Coronary artery (tissue), 2 donors: ENCODE measurements around the gene EMP2.
"Not testable (repeated sequence)": the region's sequence is repeated elsewhere in the genome, so short reads cannot be mapped to it uniquely, and the experiment has no call there.

Source experiments
- DNase-seq: peaks from one replicate; pipeline ENCODE4 v3.0.0-alpha.2; 2017; ENCODE audit warnings: low spot score
- H3K27ac ChIP-seq, 2 donors: fragments of 200-600 bp; sonication (generic); one replicate each; pipeline ENCODE4 v1.5.1; 2016 to 2019
- H3K4me3 ChIP-seq: fragments of 200-600 bp; sonication (generic); 2 replicates; pipeline ENCODE4 v1.5.1; 2016; ENCODE audit warnings: mild to moderate bottlenecking, moderate library complexity
- CTCF ChIP-seq: fragments of 200-600 bp; sonication (generic); IDR thresholded peaks from one replicate; pipeline ENCODE4 v1.5.1; 2019; ENCODE audit warnings: antibody characterized with exemption

The EMP2 gene

GRCh38 chr16:10539236-10539635 is 41.2 kb downstream of the EMP2 start:
- no peak for TF ChIP-seq CTCF
- H3K4me3 ChIP-seq, result no peak overlapping the region
- H3K27ac ChIP-seq, result no peak overlapping the region
- no peak for DNase-seq

- Histone ChIP-seq H3K4me3 (no peak overlapping the region), H3K27ac (no peak overlapping the region)
- TF ChIP-seq CTCF, result no peak
- DNase-seq, result no peak
These were observed 41.8 kb downstream of the EMP2 start for GRCh38 chr16:10538583-10538982.

GRCh38 chr16:10537946-10538345 is 42.5 kb downstream of the EMP2 start:
- no peak overlapping the region for H3K4me3 ChIP-seq
- DNase-seq, result no peak
- TF ChIP-seq CTCF, result no peak
- H3K27ac ChIP-seq, result no peak overlapping the region

GRCh38 chr16:10536814-10537389 is 43.5 kb downstream of the EMP2 start:
- TF ChIP-seq CTCF, result no peak

GRCh38 chr16:10536328-10536727 is 44.1 kb downstream of the EMP2 start:
- H3K4me3 ChIP-seq, H3K27ac ChIP-seq, DNase-seq: not testable (repeated sequence)

More at GRCh38 chr16:10536814-10537389, 43.5 kb downstream of the EMP2 start:
- H3K4me3 ChIP-seq, result no peak overlapping the region
- no peak for DNase-seq
- no peak overlapping the region for H3K27ac ChIP-seq

- no peak for DNase-seq
- no peak overlapping the region for H3K27ac ChIP-seq
These were observed 44.9 kb downstream of the EMP2 start for GRCh38 chr16:10535461-10535860.

GRCh38 chr16:10534748-10535147 is 45.6 kb downstream of the EMP2 start:
- TF ChIP-seq CTCF, result no peak
- no peak for DNase-seq
- Histone ChIP-seq H3K4me3 (no peak overlapping the region), H3K27ac (no peak overlapping the region)

More at GRCh38 chr16:10535461-10535860, 44.9 kb downstream of the EMP2 start:
- TF ChIP-seq CTCF, result no peak
- H3K4me3 ChIP-seq, result no peak overlapping the region

- DNase-seq, H3K4me3 ChIP-seq, H3K27ac ChIP-seq: not testable (repeated sequence)
These were observed 46.8 kb downstream of the EMP2 start for GRCh38 chr16:10533612-10534011.
